Coronary artery (tissue), 2 donors: ENCODE results near the gene GPATCH11.

Experiments used
- DNase-seq: peaks from one replicate; pipeline ENCODE4 v3.0.0-alpha.2; 2017; ENCODE audit warnings: low spot score
- H3K27ac ChIP-seq, 2 donors: fragments of 200-600 bp; sonication (generic); one replicate each; pipeline ENCODE4 v1.5.1; 2016 to 2019
- H3K4me3 ChIP-seq: fragments of 200-600 bp; sonication (generic); 2 replicates; pipeline ENCODE4 v1.5.1; 2016; ENCODE audit warnings: mild to moderate bottlenecking, moderate library complexity
- CTCF ChIP-seq: fragments of 200-600 bp; sonication (generic); IDR thresholded peaks from one replicate; pipeline ENCODE4 v1.5.1; 2019; ENCODE audit warnings: antibody characterized with exemption

Gene GPATCH11

GRCh38 chr2:37125416-37125815 is 41.1 kb downstream of the GPATCH11 start:
- Histone ChIP-seq H3K27ac (no peak overlapping the region), H3K4me3 (no peak overlapping the region)
- TF ChIP-seq CTCF = no peak
- no peak for DNase-seq

- TF ChIP-seq CTCF = no peak
- Histone ChIP-seq H3K27ac (no peak overlapping the region), H3K4me3 (no peak overlapping the region)
- DNase-seq = no peak
Measured at GRCh38 chr2:37132914-37133313, 48.6 kb downstream of the GPATCH11 start.

GRCh38 chr2:37142546-37142945 is 58.2 kb downstream of the GPATCH11 start:
- TF ChIP-seq CTCF = no peak
- no peak overlapping the region for H3K4me3 ChIP-seq
- no peak overlapping the region for H3K27ac ChIP-seq
- no peak for DNase-seq

- Histone ChIP-seq H3K4me3 (no peak overlapping the region), H3K27ac (no peak overlapping the region)
- TF ChIP-seq CTCF = no peak
- no peak for DNase-seq
Measured at GRCh38 chr2:37143974-37144373, 59.7 kb downstream of the GPATCH11 start.

GRCh38 chr2:37146062-37146461 is 61.7 kb downstream of the GPATCH11 start:
- no peak overlapping the region for H3K4me3 ChIP-seq
- no peak for DNase-seq

GRCh38 chr2:37148325-37148724 is 64.0 kb downstream of the GPATCH11 start:
- no peak for DNase-seq
- Histone ChIP-seq H3K27ac (no peak overlapping the region), H3K4me3 (no peak overlapping the region)
- no peak for TF ChIP-seq CTCF

More at GRCh38 chr2:37146062-37146461, 61.7 kb downstream of the GPATCH11 start:
- TF ChIP-seq CTCF = no peak
- no peak overlapping the region for H3K27ac ChIP-seq
